HG02623 (cell line): ENCODE results near the gene TBC1D22A.
"Not testable (repeated sequence)": the region's sequence is repeated elsewhere in the genome, so short reads cannot be mapped to it uniquely, and the experiment has no call there.

ENCODE experiments used
- ATAC-seq: cut with Tn5 transposase; IDR thresholded peaks from one replicate; pipeline ENCODE4 v1.9.1; 2021; ENCODE audit warnings: moderate library complexity; ENCODE audit not compliant: unreplicated experiment

Gene TBC1D22A

GRCh38 chr22:47111626-47112581, 349.5 kb downstream of the TBC1D22A start:
- ATAC-seq = no peak

- ATAC-seq = no peak
These were observed 350.1 kb downstream of the TBC1D22A start for GRCh38 chr22:47112582-47112965.

GRCh38 chr22:47112994-47113852, 350.8 kb downstream of the TBC1D22A start:
- no peak for ATAC-seq

- no peak for ATAC-seq
These were observed 351.5 kb downstream of the TBC1D22A start for GRCh38 chr22:47113853-47114415.

- no peak for ATAC-seq
These were observed 352.5 kb downstream of the TBC1D22A start for GRCh38 chr22:47114813-47115517.

- no peak for ATAC-seq
These were observed 353.1 kb downstream of the TBC1D22A start for GRCh38 chr22:47115518-47115890.

- no peak for ATAC-seq
These were observed 353.5 kb downstream of the TBC1D22A start for GRCh38 chr22:47115921-47116320.

- no peak for ATAC-seq
These were observed 354.2 kb downstream of the TBC1D22A start for GRCh38 chr22:47116426-47117341.

- ATAC-seq = not testable (repeated sequence)
These were observed 355.0 kb downstream of the TBC1D22A start for GRCh38 chr22:47117442-47117841.

GRCh38 chr22:47119181-47119580, 356.7 kb downstream of the TBC1D22A start:
- no peak for ATAC-seq

- ATAC-seq = no peak
These were observed 357.9 kb downstream of the TBC1D22A start for GRCh38 chr22:47120399-47120798.

GRCh38 chr22:47121791-47122190, 359.3 kb downstream of the TBC1D22A start:
- no peak for ATAC-seq

GRCh38 chr22:47122441-47123000, 360.1 kb downstream of the TBC1D22A start:
- no peak for ATAC-seq

- ATAC-seq = no peak
These were observed 360.8 kb downstream of the TBC1D22A start for GRCh38 chr22:47123006-47123826.

- no peak for ATAC-seq
These were observed 361.5 kb downstream of the TBC1D22A start for GRCh38 chr22:47123827-47124442.

- no peak for ATAC-seq
These were observed 362.0 kb downstream of the TBC1D22A start for GRCh38 chr22:47124451-47124881.

GRCh38 chr22:47124961-47125360, 362.5 kb downstream of the TBC1D22A start:
- no peak for ATAC-seq

GRCh38 chr22:47125603-47126002, 363.2 kb downstream of the TBC1D22A start:
- no peak for ATAC-seq
